H9 (cell line): ENCODE results near the gene NHS. TPM values are rescaled to one million over a fixed set of nuclear protein-coding genes. Genes with fewer than 3 reads are reported as not detected.

Source experiments
- DNase-seq: peaks from one replicate; pipeline ENCODE4 v3.0.0-alpha.2; 2017
- H2AFZ ChIP-seq: one replicate; pipeline ENCODE4 v1.6.1; 2013; ENCODE audit warnings: mild to moderate bottlenecking, low read length, control low read depth, moderate library complexity
- H2AK5ac ChIP-seq: 2 replicates; pipeline ENCODE4 v1.6.1; 2013; ENCODE audit warnings: low read length, control low read depth, mixed read lengths; ENCODE audit not compliant: insufficient read length
- H2BK120ac ChIP-seq: one replicate; pipeline ENCODE4 v1.6.1; 2013; ENCODE audit warnings: low read depth, mild to moderate bottlenecking, low read length, control low read depth, inconsistent platforms; ENCODE audit not compliant: poor library complexity, severe bottlenecking
- H2BK12ac ChIP-seq: 2 replicates; pipeline ENCODE4 v1.6.1; 2013; ENCODE audit warnings: low read length, control low read depth, mixed read lengths, low read depth; ENCODE audit not compliant: insufficient read length
- H2BK15ac ChIP-seq: 2 replicates; pipeline ENCODE4 v1.6.1; 2013; ENCODE audit warnings: low read depth, low read length, control low read depth
- H2BK20ac ChIP-seq: one replicate; pipeline ENCODE4 v1.6.1; 2013; ENCODE audit warnings: low read depth, mild to moderate bottlenecking, low read length, control low read depth, inconsistent platforms; ENCODE audit not compliant: poor library complexity, severe bottlenecking
- H2BK5ac ChIP-seq: 2 replicates; pipeline ENCODE4 v1.6.1; 2013; ENCODE audit warnings: low read length, control low read depth, mixed read lengths; ENCODE audit not compliant: insufficient read length
- H3K14ac ChIP-seq: 2 replicates; pipeline ENCODE4 v1.6.1; 2013; ENCODE audit warnings: low read length, control low read depth; ENCODE audit not compliant: insufficient read depth
- H3K18ac ChIP-seq: 2 replicates; pipeline ENCODE4 v1.6.1; 2013; ENCODE audit warnings: low read depth, mild to moderate bottlenecking, mixed read lengths, low read length, control low read depth; ENCODE audit not compliant: insufficient read length
- H3K23ac ChIP-seq: 2 replicates; pipeline ENCODE4 v1.6.1; 2013; ENCODE audit warnings: low read length, control low read depth, mixed read lengths, low read depth; ENCODE audit not compliant: insufficient read length
- H3K23me2 ChIP-seq: 2 replicates; pipeline ENCODE4 v1.6.1; 2013; ENCODE audit warnings: low read depth, mild to moderate bottlenecking, mixed read lengths, low read length, control low read depth; ENCODE audit not compliant: insufficient read length, poor library complexity, severe bottlenecking
- H3K27ac ChIP-seq: 2 replicates; pipeline ENCODE4 v1.5.1; 2013; ENCODE audit warnings: low read length, control low read depth, mixed read lengths, low read depth; ENCODE audit not compliant: insufficient read length
- H3K27me3 ChIP-seq: 2 replicates; pipeline ENCODE4 v1.6.1; 2013; ENCODE audit warnings: low read length, control low read depth, inconsistent platforms; ENCODE audit not compliant: insufficient read depth
- H3K4ac ChIP-seq: 2 replicates; pipeline ENCODE4 v1.6.1; 2013; ENCODE audit warnings: low read depth, mild to moderate bottlenecking, control low read depth, inconsistent platforms, low read length, moderate library complexity
- H3K4me1 ChIP-seq: 2 replicates; pipeline ENCODE4 v1.6.1; 2013; ENCODE audit warnings: low read length, control low read depth, inconsistent platforms; ENCODE audit not compliant: insufficient read depth
- H3K4me2 ChIP-seq: 2 replicates; pipeline ENCODE4 v1.6.1; 2013; ENCODE audit warnings: low read length, control low read depth, mixed read lengths; ENCODE audit not compliant: insufficient read length, insufficient read depth
- H3K56ac ChIP-seq: 2 replicates; pipeline ENCODE4 v1.6.1; 2013; ENCODE audit warnings: low read depth, mild to moderate bottlenecking, mixed read lengths, low read length, control low read depth; ENCODE audit not compliant: insufficient read length
- H3K79me1 ChIP-seq: 2 replicates; pipeline ENCODE4 v1.6.1; 2013; ENCODE audit warnings: low read depth, mild to moderate bottlenecking, moderate library complexity, low read length, control low read depth, inconsistent platforms; ENCODE audit not compliant: insufficient read depth, poor library complexity, severe bottlenecking
- H3K79me2 ChIP-seq: 2 replicates; pipeline ENCODE4 v1.6.1; 2013; ENCODE audit warnings: low read length, control low read depth, inconsistent platforms; ENCODE audit not compliant: insufficient read depth
- H3K9ac ChIP-seq: 2 replicates; pipeline ENCODE4 v1.6.1; 2013; ENCODE audit warnings: low read length, control low read depth, mixed read lengths; ENCODE audit not compliant: insufficient read length; ENCODE audit errors: extremely low read depth
- H3K9me3 ChIP-seq: one replicate; pipeline ENCODE4 v1.6.1; 2013; ENCODE audit warnings: low read depth, low read length, inconsistent platforms; ENCODE audit not compliant: control insufficient read depth
- H3T11ph ChIP-seq: one replicate; pipeline ENCODE4 v1.6.1; 2013; ENCODE audit warnings: mild to moderate bottlenecking, low read length, control low read depth, inconsistent platforms
- H4K20me1 ChIP-seq: one replicate; pipeline ENCODE4 v1.6.1; 2013; ENCODE audit not compliant: control insufficient read depth, insufficient read length, insufficient read depth
- H4K5ac ChIP-seq: 2 replicates; pipeline ENCODE4 v1.6.1; 2013; ENCODE audit warnings: low read depth, mild to moderate bottlenecking, mixed read lengths, low read length, control low read depth; ENCODE audit not compliant: insufficient read length
- H4K8ac ChIP-seq: replicated peaks from 2 replicates; pipeline ENCODE4 v1.6.1; 2013; ENCODE audit warnings: low read length, control low read depth, mixed read lengths, low read depth; ENCODE audit not compliant: insufficient read length
- H4K91ac ChIP-seq: 2 replicates; pipeline ENCODE4 v1.6.1; 2013; ENCODE audit warnings: low read depth, mild to moderate bottlenecking, moderate library complexity, mixed read lengths, low read length, control low read depth; ENCODE audit not compliant: insufficient read length
- H3K27ac Mint-ChIP-seq, 3 experiments: 2 replicates in 2 of 3; 3 replicates in 1 of 3; pipeline ENCODE4 v1.8.0; 2020 to 2021; ENCODE audit warnings: mixed read lengths in 3 of 3, mild to moderate bottlenecking in 1 of 3, moderate library complexity in 1 of 3
- H3K27me3 Mint-ChIP-seq: 2 replicates; pipeline ENCODE4 v1.8.0; 2021; ENCODE audit warnings: low read depth, mild to moderate bottlenecking, moderate library complexity, mixed read lengths
- H3K36me3 Mint-ChIP-seq, 3 experiments: 2 replicates in 2 of 3; 3 replicates in 1 of 3; pipeline ENCODE4 v1.8.0; 2020 to 2021; ENCODE audit warnings: low read depth in 3 of 3, mixed read lengths in 3 of 3; ENCODE audit not compliant: insufficient read depth in 1 of 3
- H3K4me1 Mint-ChIP-seq, 2 experiments: 2 replicates each; pipeline ENCODE4 v1.8.0; 2020; ENCODE audit warnings: mixed read lengths in 2 of 2
- H3K4me3 Mint-ChIP-seq, 2 experiments: 2 replicates in 1 of 2; 3 replicates in 1 of 2; pipeline ENCODE4 v1.8.0; 2020 to 2021; ENCODE audit warnings: mild to moderate bottlenecking in 2 of 2, mixed read lengths in 2 of 2, moderate library complexity in 1 of 2
- H3K9me3 Mint-ChIP-seq, 2 experiments: 2 replicates in 1 of 2; 3 replicates in 1 of 2; pipeline ENCODE4 v1.8.0; 2020; ENCODE audit warnings: mild to moderate bottlenecking in 2 of 2, mixed read lengths in 2 of 2, moderate library complexity in 1 of 2
- CTCF ChIP-seq: fragments of 200-600 bp; sonication (generic); conservative IDR thresholded peaks from 3 replicates; pipeline ENCODE4 v1.8.0; 2021; ENCODE audit warnings: antibody characterized with exemption, mild to moderate bottlenecking
- WGBS: extraction: QIAGEN DNeasy Blood & Tissue Kit; methylation state at CpG from one replicate; pipeline ENCODE4 v1.1.7; 2013; ENCODE audit warnings: missing lambda C conversion rate, low lambda C conversion rate, mixed read lengths; ENCODE audit not compliant: insufficient read length; ENCODE audit errors: extremely low coverage; 5-methylcytosine and 5-hydroxymethylcytosine counted together
- total RNA-seq: library from RNA; stranded (reverse); gene quantifications from 2 replicates; pipeline ENCODE4 v1.2.1, GENCODE V29; 2021

NHS gene
- total RNA-seq, 1 experiment from 2014 or later = 8.7 TPM

DNA sequence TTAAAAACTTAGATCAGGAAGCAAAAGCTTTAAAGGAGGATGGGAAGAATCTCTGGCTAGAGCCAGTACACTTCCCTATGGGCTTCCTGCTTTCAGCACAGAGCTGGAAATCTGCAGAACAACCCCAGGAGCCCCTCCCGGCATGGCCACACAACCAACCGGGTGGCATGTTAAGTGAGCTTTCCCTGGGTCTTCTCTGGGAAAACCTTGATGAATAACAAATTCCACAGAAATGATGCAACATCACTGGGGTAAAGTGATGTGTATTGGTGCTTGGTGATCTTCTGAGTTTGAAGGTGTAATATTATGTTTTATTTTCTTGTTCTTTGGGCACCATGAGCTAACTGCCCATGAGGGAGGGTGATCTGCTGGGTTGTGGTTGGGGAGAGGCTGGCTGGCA is 22.1 kb downstream of the NHS start:
- no peak for DNase-seq
- H3K4me3 Mint-ChIP-seq = no peak overlapping the region
- no peak overlapping the region for H3K23ac ChIP-seq

More for the DNA sequence above, 22.1 kb downstream of the NHS start:
- Mint-ChIP-seq H3K27ac (no peak overlapping the region), H3K9me3 (peaks cover 6 to 9% of the 10 kb centered on the region in 2 experiments; a peak in 4 of 5 replicates), H3K4me1 (peaks cover 6 to 9% of the 10 kb centered on the region in 2 experiments), H3K36me3 (peaks cover 3 to 8% (median 5%) of the 10 kb centered on the region in 3 experiments; a peak in 4 of 7 replicates), H3K27me3 (peaks cover 2% of the 10 kb centered on the region)
- no peak overlapping the region for H3K56ac ChIP-seq
- H2BK120ac ChIP-seq = no peak overlapping the region
- H3K4me1 ChIP-seq = no peaks in the 10 kb centered on the region
- WGBS = no CpG with 5 or more reads among the region's 2 CpGs
- no peak overlapping the region for H2BK12ac ChIP-seq
- no peak overlapping the region for H3K14ac ChIP-seq
- H3K79me1 ChIP-seq = no peaks in the 10 kb centered on the region
- no peak overlapping the region for H2BK15ac ChIP-seq
- H2BK20ac ChIP-seq = no peak overlapping the region
- no peak overlapping the region for H4K5ac ChIP-seq
- no peak overlapping the region for H2AFZ ChIP-seq
- H2AK5ac ChIP-seq = no peak overlapping the region
- H3K27ac ChIP-seq = no peak overlapping the region
- no peak for TF ChIP-seq CTCF
- no peak overlapping the region for H3K4me2 ChIP-seq
- no peak overlapping the region for H4K91ac ChIP-seq
- H4K20me1 ChIP-seq = no peaks in the 10 kb centered on the region
- no peaks in the 10 kb centered on the region for H3K79me2 ChIP-seq
- H2BK5ac ChIP-seq = no peak overlapping the region
- H4K8ac ChIP-seq = no peak overlapping the region
- no peaks in the 10 kb centered on the region for H3K27me3 ChIP-seq
- H3K9ac ChIP-seq = no peak overlapping the region
- no peak overlapping the region for H3K18ac ChIP-seq
- H3K23me2 ChIP-seq = no peaks in the 10 kb centered on the region
- H3T11ph ChIP-seq = no peak overlapping the region
- H3K4ac ChIP-seq = no peak overlapping the region
- no peaks in the 10 kb centered on the region for H3K9me3 ChIP-seq
